Stimulated activated naive CD8-positive, alpha-beta T cell treated with anti-CD3 and anti-CD28 coated beads, Interleukin-15, Interleukin-2, amounts not matched to agents 100 U/mL and 50 U/mL, for 24 hours (primary cell): ENCODE results near the gene SEPHS2.
"Not testable (repeated sequence)": the region's sequence is repeated elsewhere in the genome, so short reads cannot be mapped to it uniquely, and the experiment has no call there.

Source experiments
- ATAC-seq: fragments of 150-1000 bp; cut with Tn5 transposase; one replicate; pipeline ENCODE4 v1.10.0; 2021
- DNase-seq: peaks from one replicate; pipeline ENCODE4 v3.0.0; 2021

SEPHS2 gene, protein sequence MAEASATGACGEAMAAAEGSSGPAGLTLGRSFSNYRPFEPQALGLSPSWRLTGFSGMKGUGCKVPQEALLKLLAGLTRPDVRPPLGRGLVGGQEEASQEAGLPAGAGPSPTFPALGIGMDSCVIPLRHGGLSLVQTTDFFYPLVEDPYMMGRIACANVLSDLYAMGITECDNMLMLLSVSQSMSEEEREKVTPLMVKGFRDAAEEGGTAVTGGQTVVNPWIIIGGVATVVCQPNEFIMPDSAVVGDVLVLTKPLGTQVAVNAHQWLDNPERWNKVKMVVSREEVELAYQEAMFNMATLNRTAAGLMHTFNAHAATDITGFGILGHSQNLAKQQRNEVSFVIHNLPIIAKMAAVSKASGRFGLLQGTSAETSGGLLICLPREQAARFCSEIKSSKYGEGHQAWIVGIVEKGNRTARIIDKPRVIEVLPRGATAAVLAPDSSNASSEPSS

DNA sequence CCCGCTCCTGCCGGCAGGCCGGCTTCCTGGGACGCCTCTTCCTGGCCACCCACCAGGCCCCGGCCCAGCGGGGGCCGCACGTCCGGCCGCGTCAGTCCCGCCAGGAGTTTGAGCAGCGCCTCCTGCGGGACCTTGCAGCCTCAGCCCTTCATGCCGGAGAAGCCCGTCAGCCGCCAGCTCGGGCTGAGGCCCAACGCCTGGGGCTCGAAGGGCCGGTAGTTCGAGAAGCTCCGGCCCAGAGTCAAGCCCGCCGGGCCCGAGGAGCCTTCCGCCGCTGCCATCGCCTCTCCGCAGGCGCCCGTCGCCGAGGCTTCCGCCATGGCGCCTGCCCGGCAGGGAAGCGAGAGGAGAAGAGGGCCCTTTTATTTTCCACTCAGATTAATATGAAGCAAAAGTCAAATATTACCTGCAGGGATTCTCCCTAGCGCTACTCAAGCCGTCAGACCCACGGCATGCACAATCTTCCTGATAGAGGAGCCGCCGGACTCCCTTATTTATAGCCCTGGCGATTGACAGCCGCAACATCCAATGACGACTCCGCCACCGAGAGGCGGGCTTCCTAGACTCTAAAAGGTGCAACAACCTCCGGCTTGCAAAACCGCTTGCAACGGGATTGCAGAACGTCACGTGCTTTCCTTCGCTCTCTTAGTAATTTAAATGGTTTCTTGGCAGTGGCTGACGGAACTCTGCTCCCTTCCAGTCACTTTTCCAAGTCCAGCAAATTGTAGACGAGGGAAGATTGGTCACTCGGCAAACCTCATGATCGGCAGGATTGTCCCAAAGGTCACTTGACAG, at the start of gene SEPHS2:
SEPHS2 (minus strand) TSS at position 467 of the 795 bp plus-strand sequence; CDS start at position 320, 147 bp downstream.
- ATAC-seq: peak; percentile 95
- DNase-seq: peak; percentile 96

DNA sequence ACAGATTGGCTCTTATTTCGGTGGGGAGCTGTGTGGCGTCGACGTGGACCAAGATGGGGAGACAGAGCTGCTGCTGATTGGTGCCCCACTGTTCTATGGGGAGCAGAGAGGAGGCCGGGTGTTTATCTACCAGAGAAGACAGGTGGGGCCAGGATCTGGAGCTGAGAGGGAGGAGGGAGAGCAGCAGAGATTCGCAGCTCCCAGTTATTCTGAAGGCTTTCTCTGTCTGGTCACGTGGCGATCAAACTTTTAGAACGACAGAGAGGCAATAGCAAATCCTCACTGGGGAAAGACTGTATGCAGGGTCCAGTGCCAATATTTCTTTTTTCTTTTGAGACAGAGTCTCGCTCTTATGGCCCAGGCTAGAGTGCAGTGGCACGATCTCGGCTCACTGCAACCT, 49.0 kb upstream of the SEPHS2 start:
- DNase-seq: no peak
- no peak for ATAC-seq

DNA sequence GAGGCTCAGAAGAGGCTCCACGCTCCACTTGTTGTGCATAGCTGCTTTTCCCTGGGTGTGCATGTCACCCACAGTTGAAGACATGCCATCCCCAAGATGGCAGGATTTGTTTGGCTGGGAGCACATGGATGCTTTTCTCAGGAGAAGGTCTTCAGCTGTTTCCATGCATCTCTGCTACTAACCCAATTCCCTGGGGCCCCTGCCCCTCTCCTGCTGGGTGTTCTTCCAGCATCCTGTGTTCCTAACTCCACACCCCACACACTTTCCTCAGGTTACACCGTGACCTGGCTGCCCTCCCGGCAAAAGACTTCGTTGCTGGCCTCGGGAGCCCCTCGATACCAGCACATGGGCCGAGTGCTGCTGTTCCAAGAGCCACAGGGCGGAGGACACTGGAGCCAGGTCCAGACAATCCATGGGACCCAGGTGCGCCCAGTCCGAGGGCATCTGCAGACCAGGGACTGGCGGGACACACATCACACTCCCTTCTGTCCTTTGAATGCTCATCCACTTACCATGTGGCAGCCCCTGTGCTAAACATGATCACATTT, 48.3 kb upstream of the SEPHS2 start:
- ATAC-seq (no peak), DNase-seq (no peak)

DNA sequence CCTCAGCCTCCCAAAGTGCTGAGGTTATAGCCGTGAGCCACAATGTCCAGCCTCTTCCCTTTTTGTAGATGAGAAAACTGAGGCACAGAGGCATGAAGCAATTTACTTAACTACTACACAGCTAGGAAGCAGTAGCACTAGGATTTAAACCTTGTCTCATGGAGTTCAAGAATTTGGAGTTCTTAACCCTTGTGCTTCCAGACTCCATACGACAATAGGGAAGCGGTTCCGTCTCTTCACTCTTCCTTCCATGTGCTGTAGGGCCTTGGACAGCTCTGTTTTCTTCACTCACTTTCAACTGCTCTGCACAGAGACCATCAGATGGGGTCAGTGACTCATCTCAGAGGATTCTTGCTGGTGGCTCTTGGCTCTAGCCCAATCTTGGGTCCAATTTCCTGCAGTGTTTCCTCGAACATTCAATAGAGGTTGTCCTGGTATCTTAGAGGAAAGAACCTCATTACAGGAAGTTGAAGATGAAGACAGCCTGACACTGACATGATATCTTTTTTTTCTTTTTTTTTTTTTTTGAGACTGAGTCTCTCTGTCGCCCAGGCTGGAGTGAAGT, 46.2 kb upstream of the SEPHS2 start:
- DNase-seq: no peak
- ATAC-seq: peak; percentile 62

DNA sequence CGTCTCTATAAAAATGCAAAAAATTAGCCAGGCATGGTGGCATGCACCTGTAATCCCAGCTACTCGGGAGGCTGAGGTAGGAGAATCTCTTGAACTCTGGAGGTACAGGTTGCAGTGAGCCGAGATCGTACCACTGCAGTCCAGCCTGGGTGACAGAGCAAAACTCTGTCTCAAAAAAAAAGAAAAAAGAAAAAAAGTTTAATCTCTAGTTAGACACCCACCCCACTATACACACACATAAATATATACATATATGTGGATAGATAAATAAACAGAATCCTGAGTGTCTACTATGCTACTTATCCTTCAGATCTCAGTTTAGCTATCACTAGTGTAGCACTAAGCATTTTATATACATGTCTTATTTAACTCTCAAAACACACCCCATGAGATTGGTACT, 45.6 kb upstream of the SEPHS2 start:
- DNase-seq (no peak), ATAC-seq (no peak)

DNA sequence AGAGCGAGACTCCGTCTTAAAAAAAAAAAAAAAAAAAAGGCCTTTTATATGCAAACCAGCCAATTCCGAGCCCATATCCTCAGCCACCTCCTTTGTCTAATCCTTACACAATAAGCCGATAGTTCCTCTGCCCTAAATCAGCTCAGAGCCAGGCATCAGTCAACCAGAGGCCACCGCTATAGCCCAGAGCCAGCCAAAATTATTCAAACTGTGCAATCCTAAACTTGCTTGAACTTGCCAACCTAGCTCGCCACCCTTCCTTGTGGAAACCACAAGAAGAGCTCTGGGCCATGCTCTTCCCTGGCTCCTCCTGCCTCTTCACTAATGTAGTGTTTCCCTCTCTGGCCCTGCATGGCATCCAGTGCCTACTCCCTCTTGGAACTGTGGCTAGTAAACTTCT, 44.5 kb upstream of the SEPHS2 start:
- ATAC-seq (no peak), DNase-seq (no peak)

DNA sequence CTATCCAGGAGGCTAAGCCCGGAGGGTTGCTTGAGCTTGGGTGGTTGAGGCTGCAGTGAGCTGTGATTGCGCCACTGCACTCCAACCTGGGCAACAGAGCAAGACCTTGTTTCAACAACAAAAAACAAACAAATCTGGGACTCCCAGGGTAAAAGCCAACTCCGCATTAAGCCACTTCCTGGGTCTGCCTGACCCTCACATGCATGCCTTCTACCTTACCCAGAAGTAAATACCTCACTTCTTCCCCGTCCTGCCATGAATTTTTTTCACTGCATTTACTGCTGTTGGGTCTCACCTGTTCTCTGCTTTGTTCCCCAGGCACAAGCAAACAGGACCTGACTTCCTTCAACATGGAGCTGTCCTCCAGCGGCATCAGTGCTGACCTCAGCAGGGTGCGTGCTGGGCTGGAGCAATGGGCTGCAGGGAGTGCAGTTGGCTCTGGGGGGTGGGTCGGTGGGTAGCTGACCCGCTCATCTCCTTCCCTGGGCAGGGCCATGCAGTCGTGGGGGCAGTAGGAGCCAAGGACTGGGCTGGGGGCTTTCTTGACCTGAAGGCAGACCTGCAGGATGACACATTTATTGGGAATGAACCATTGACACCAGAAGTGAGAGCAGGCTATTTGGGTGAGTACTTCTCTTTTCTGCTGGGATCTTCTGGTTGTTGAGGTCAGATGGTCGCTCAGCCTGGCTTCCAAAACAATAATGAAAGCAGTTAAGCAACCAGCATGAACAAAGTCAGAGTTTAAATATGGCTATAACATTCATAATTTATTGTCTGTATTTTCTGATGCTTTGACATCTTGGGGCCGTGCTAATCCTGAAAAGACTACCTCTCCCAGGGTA, 43.3 kb upstream of the SEPHS2 start:
- no peak for DNase-seq

DNA sequence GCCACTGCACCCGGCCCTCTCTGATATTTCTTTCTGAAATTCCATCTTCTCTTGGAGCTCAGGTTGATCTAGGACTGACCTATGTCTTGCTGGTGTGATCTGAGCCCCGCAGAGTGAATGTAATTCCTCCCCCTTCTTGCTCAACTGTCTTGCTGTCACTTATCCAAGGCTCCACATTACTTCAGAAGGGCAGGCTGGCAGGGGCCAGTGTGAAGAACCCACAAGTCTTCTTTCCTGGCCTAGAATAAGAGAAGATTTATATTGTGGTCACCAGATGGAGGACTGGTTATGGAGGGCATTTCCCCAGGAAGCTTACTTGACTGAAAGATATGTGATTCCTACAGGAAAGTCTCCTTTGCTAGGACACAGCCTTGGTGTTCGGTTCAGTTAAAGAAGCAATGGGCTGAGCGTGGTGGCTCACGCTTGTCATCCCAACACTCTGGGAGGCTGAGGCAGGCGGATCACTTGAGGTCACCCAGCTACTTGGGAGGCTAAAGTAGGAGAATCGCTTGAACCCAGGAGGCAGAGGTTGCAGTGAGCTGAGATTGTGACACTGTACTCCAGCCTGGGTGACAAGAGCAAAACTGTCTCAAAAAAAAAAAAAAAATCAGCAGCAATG, 40.3 kb upstream of the SEPHS2 start:
- ATAC-seq (no peak), DNase-seq (no peak)

More for the DNA sequence above, 43.3 kb upstream of the SEPHS2 start:
- ATAC-seq: no peak

DNA sequence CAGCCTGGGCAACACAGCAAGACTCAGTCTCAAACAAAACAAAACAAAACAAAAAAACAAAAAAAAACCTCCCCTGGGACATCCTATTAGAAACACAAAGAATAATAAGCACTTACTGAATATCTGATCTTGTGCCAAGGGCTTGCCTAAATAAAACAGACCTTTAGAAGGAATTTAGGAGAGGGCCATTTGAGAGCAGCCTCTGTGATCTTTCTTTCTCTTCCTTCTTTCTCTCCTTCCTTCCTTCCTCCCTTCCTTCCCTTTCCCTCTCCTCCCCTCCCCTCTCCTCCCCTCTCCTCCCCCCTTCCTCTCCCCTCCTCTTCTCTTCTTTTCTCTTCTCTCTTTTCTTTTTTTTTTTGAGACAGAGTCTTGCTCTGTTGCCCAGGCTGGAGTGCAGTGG, 39.2 kb upstream of the SEPHS2 start:
- ATAC-seq: no peak
- DNase-seq: no peak

DNA sequence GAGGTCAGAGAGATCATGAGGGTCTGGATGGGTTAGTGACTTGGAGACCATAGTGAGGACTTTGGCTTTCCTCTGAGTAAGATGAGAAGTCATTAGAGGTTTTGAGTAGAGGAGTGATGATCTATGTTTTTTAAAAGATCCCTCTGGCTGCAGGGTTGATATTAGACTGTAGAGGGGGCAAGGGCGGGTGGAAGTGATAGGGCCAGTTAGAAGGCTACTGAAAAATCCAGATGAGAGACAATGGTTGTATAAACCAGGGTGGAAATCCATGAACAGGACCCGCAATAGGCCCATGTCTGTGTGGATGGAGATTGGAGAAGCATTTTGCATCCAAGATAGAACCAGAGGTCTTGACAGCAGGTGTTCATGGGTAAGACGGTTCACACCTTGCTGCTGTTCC, 36.7 kb upstream of the SEPHS2 start:
- ATAC-seq (no peak), DNase-seq (no peak)

DNA sequence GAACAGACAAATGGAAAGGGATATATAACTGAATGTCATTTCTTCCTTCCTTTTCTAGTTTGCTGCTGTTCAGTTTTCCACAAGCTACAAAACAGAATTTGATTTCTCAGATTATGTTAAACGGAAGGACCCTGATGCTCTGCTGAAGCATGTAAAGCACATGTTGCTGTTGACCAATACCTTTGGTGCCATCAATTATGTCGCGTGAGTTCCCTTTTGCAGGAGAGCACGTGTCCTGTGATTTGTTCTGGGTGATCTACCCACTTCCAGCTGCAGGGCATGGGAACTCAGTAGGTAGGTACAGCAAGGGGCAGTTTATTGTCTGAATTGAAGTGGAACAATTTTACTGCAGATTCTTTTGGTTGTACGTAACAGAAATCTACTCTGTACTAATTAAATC, 35.7 kb upstream of the SEPHS2 start:
- ATAC-seq (no peak), DNase-seq (no peak)

DNA sequence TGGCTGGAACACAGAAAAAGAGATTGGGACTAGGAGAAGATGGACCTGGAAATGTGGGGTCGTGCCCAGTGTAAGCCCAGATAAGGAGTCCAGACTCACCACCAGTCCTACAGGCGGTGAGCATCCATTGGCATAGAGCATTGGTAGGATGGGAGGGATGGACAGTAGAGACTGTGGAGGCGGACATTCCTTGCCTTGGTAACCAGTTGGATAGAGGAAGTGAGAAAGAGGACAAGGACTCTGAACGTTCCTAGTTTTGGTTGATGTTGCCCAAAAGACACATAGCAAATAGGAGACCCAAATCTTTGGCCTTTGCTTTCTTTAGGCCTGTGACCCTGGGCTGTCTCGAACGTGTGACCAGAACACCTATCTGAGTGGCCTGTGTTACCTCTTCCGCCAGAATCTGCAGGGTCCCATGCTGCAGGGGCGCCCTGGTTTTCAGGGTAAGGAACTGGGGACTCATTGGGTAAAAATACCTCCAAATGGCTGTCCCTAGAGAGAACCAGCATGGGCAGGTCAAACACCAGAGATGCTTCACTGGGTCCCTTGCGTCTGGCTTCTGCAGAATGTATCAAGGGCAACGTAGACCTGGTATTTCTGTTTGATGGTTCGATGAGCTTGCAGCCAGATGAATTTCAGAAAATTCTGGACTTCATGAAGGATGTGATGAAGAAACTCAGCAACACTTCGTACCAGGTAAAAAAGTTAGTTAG, 33.2 kb upstream of the SEPHS2 start:
- DNase-seq (no peak), ATAC-seq (no peak)

DNA sequence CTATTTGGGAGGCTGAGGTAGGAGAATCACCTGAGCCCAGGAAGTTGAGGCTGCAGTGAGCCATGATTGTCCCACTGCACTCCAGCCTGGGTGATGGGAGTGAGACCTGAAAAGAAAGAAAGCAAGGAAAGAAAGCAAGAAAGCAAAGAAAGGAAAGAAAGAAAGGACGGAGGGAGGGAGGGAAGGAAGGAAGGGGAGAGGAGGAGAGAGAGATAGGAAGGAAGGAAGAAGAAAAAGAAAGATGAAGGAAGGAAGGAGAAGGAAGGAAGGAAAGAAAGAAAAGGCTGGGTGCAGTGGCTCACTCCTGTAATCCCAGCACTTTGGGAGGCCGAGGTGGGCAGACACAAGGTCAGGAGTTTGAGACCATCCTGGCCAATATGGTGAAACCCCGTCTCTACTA, 32.1 kb upstream of the SEPHS2 start:
- not testable (repeated sequence) for ATAC-seq

DNA sequence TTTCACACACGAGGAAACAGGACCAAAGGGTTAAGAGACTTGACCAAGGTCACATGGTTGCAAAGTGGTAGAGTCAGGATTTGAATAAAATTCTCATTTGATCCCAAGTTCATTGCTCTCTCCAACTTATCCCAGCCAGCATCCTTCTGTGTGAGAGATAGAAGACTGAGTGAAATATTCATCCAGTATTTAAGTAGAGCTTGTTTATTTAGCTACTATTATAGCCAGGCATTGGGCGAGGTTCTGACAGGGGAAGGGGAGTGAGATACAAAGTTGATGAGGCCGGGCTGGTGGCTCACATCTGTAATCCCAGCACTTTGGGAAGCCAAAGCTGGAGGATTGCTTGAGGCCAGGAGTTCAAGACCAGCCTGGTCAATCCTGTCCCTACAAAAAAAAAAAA, 31.3 kb upstream of the SEPHS2 start:
- no peak for ATAC-seq

More for the DNA sequence above, 32.1 kb upstream of the SEPHS2 start:
- not testable (repeated sequence) for DNase-seq

DNA sequence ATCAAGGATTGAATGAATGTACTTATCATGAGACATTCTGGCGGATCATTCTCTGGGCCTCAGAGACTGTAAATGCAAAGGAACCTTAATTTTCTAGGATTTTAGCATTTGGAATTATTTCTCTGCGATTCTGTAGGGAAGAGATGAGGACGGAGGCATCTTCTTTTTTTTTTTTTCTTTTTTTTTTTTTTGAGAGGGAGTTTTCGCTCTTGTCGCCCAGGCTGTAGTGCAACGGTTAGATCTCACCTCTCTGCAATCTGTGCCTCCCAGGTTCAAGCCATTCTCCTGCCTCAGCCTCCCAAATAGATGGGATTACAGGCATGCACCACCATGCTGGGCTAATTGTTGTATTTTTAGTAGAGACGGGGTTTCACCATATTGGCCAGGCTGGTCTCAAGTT, 29.0 kb upstream of the SEPHS2 start:
- DNase-seq: no peak
- ATAC-seq: no peak

More for the DNA sequence above, 31.3 kb upstream of the SEPHS2 start:
- no peak for DNase-seq

DNA sequence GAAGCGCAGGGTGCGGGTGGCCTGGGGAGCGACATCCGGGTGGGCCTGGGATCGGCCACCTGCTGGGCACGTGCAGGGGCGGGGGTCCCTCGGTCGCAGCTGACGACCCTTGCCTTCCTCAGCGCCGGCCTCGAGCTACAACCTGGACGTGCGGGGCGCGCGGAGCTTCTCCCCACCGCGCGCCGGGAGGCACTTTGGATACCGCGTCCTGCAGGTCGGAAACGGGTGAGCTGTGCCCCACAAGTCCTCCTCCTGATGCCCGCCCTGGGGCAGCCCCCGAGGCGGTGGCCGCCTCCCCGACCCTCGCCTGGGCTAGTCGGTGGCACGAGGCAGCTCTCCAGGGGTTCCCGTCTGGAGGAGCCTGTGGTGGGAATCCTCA, 28.4 kb upstream of the SEPHS2 start:
- ATAC-seq (no peak), DNase-seq (no peak)

DNA sequence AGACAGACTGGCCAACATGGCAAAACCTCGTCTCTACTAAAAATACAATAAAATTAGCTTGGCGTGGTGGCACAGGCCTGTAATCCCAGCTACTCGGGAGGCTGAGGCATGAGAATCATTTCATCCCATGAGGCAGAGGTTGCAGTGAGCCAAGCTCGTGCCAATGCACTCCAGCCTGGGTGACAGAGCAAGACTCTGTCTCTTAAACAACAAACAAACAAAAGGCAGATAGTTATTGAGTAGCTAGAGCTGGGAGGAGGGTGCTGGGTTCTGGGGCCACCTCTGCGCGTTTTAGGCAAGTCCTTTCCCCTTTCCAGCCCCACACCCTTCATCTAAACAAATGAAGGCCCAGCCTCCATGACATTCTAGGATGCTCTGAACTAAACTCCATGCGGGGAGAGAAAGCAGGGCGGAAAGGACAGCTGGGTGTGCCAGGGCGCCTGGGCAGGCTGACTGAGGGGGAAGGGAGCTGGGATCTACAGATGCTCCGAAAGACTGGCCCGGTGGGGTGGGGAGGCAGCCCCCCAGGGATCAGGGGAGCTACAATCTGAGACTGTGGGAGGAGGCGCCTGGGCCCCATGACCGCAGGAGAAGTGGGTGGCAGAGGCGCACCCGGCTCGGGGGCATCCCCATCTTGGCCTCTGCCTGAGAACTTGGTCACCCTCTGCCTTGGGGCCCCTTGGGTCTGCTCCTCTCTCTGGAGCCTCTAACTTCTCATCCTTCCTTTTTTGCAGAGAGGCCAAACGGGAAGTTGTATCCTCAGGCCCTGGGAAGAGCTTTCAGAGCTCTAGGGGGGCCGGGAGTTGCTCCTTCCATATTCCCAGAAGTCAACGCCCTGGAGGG, 27.8 kb upstream of the SEPHS2 start:
- ATAC-seq (peak; percentile 58), DNase-seq (peak; percentile 83)

DNA sequence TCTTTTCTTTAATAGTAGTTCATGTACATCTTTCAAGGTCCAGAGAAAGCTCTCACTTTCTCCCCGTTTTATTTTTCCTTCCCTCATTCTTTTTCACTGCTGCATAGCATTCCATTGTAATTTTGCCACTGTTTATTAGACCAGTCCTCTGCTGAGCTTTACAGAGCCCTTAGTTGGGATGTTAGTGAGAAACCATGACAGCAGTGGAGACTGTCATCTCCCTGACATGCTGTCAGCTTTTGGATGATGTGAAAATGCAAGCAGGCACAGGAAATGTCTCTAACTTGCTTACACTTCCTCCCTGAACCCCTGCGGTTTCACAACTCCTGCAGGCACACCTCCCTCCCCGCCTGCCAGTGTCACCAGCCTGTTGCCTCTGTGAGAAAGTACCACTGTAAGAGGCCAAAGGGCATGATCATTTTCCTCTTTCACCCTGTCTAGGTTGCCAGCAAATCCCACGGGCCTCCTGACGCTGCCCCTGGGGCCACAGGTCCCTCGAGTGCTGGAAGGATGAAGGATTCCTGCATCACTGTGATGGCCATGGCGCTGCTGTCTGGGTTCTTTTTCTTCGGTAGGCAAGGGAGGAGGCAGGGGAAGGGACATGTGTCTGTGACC, 26.8 kb upstream of the SEPHS2 start, which contains the start of gene ITGAL:
ITGAL (plus strand) TSS at position 415 of the 615 bp plus-strand sequence; CDS start at position 511, 96 bp downstream.
- DNase-seq (peak; percentile 86), ATAC-seq (peak; percentile 76)

DNA sequence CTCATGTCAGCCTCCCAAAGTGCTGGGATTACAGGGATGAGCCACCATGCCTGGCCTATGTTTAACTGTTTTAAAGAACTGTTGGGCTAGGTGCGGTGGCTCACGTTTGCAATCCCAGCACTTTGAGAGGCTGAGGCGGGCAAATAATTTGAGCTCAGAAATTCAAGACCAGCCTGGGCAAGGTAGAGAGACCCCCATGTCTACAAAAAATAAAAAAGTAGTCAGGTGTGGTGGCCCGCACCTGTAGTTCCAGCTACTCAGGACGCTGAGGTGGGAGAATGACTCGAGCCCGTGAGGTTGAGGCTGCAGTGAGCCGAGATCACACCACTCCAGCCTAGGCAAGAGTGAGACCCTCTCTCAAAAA, 24.9 kb upstream of the SEPHS2 start:
- no peak for ATAC-seq
- DNase-seq: no peak
